ENCODE measurements around the gene APOBEC3F.

GRCh38 chr22:39003165-39003638, 37.5 kb upstream of the APOBEC3F start:
- TF ChIP-seq CTCF (IDR thresholded peaks at IDR 0.05; ENCODE audit: low read length) (peak; percentile 77), EZH2 (optimal IDR thresholded peaks at IDR 0.05; ENCODE audit: low read depth, low read length) (no peak)

Data from MM.1S (cell line).